Measurements from ENCODE around the gene ADGRB3.

GRCh38 chr6:68826501-68826900, 191.4 kb downstream of the ADGRB3 start:
- TF ChIP-seq POLR2AphosphoS5 (IDR thresholded peaks at IDR 0.05; ENCODE audit: borderline replicate concordance, low read depth, low read length) = no peak
- TF ChIP-seq EZH2 (IDR thresholded peaks at IDR 0.05) = no peak

All from SK-N-MC (cell line).